GM18508 (cell line): ENCODE results near the gene KRT39.

Experiments used
- ATAC-seq: cut with Tn5 transposase; IDR thresholded peaks from one replicate; pipeline ENCODE4 v1.9.1; 2021; ENCODE audit warnings: moderate number of reproducible peaks; ENCODE audit not compliant: insufficient read depth, unreplicated experiment

The KRT39 gene

GRCh38 chr17:40909351-40909750 is 57.4 kb downstream of the KRT39 start:
- no peak for ATAC-seq
